ENCODE measurements around the gene RFX1.

DNA sequence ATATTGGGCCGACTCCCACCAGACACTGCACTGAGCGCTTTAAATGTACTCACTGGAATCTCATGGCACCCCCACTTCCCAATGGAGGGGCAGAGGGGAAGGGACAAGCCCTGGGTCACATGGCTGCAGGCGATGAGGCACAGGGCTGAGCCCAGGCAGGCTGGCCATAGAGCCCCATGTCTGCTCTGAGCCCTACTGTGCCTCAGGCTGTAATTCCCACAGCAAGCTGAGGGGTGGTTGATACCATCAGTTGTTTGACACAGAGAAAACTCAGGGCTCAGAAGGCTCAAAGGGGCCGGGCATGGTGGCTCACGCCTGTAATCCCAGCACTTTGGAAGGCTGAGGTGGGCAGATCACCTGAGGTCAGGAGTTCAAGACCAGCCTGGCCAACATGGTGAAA lies 25.1 kb downstream of the RFX1 start:
- TF ChIP-seq CTCF (IDR thresholded peaks at IDR 0.05; ENCODE audit: low read depth, low read length, poor library complexity, severe bottlenecking) (no peak), EZH2phosphoT487 (IDR thresholded peaks at IDR 0.05; ENCODE audit: borderline replicate concordance, low read length) (no peak)

All from DOHH2 (cell line).